ENCODE measurements around the gene AP3S1. TPM values are rescaled to one million over a fixed set of nuclear protein-coding genes. Genes with fewer than 3 reads are reported as not detected.

AP3S1 gene
- total RNA-seq, 1 donor from 2014 or later = 73.2 TPM

GRCh38 chr5:115948091-115948534, 106.4 kb downstream of the AP3S1 start:
- no peak overlapping the region for H3K4me3 ChIP-seq (ENCODE audit: low read depth, low read length)
- no peak for DNase-seq (ENCODE audit: low read depth)
- no peak for TF ChIP-seq CTCF (conservative IDR thresholded peaks at IDR 0.05; ENCODE audit: low read depth, low read length)

GRCh38 chr5:115949096-115949495, 107.4 kb downstream of the AP3S1 start:
- no peak for DNase-seq (ENCODE audit: low read depth)
- no peak for TF ChIP-seq CTCF (conservative IDR thresholded peaks at IDR 0.05; ENCODE audit: low read depth, low read length)

GRCh38 chr5:115952588-115952987, 110.9 kb downstream of the AP3S1 start:
- H3K4me3 ChIP-seq (ENCODE audit: low read depth, low read length) = no peak overlapping the region
- no peak for DNase-seq (ENCODE audit: low read depth)
- TF ChIP-seq CTCF (conservative IDR thresholded peaks at IDR 0.05; ENCODE audit: low read depth, low read length) = no peak

More at GRCh38 chr5:115949096-115949495, 107.4 kb downstream of the AP3S1 start:
- no peak overlapping the region for H3K4me3 ChIP-seq (ENCODE audit: low read depth, low read length)

- TF ChIP-seq CTCF (conservative IDR thresholded peaks at IDR 0.05; ENCODE audit: low read depth, low read length) = no peak
- no peak overlapping the region for H3K4me3 ChIP-seq (ENCODE audit: low read depth, low read length)
- no peak for DNase-seq (ENCODE audit: low read depth)
These were observed 112.4 kb downstream of the AP3S1 start for GRCh38 chr5:115954144-115954543.

GRCh38 chr5:115956957-115957356, 115.2 kb downstream of the AP3S1 start:
- DNase-seq (ENCODE audit: low read depth) = no peak
- no peak for TF ChIP-seq CTCF (conservative IDR thresholded peaks at IDR 0.05; ENCODE audit: low read depth, low read length)

GRCh38 chr5:115961381-115962238, 119.9 kb downstream of the AP3S1 start:
- peak overlapping the region; percentile 45 for H3K4me3 ChIP-seq (ENCODE audit: low read depth, low read length)
- DNase-seq (ENCODE audit: low read depth) = no peak
- no peak for TF ChIP-seq CTCF (conservative IDR thresholded peaks at IDR 0.05; ENCODE audit: low read depth, low read length)

More at GRCh38 chr5:115956957-115957356, 115.2 kb downstream of the AP3S1 start:
- H3K4me3 ChIP-seq (ENCODE audit: low read depth, low read length) = no peak overlapping the region

GRCh38 chr5:115962239-115962564, 120.5 kb downstream of the AP3S1 start, which contains the start of gene LVRN:
Gene LVRN, plus strand, starts transcription at chr5:115962475. Its CDS starts 143 bp downstream, at chr5:115962618.
- peak within 1 kb of the TSS; percentile 45 for H3K4me3 ChIP-seq (ENCODE audit: low read depth, low read length)
- no peak for TF ChIP-seq CTCF (conservative IDR thresholded peaks at IDR 0.05; ENCODE audit: low read depth, low read length)
- DNase-seq (ENCODE audit: low read depth) = no peak
